ENCODE measurements around the gene TYMP.
A peak's percentile ranks its signal among the peaks of the same experiment; 100 is the strongest.

The TYMP gene

DNA sequence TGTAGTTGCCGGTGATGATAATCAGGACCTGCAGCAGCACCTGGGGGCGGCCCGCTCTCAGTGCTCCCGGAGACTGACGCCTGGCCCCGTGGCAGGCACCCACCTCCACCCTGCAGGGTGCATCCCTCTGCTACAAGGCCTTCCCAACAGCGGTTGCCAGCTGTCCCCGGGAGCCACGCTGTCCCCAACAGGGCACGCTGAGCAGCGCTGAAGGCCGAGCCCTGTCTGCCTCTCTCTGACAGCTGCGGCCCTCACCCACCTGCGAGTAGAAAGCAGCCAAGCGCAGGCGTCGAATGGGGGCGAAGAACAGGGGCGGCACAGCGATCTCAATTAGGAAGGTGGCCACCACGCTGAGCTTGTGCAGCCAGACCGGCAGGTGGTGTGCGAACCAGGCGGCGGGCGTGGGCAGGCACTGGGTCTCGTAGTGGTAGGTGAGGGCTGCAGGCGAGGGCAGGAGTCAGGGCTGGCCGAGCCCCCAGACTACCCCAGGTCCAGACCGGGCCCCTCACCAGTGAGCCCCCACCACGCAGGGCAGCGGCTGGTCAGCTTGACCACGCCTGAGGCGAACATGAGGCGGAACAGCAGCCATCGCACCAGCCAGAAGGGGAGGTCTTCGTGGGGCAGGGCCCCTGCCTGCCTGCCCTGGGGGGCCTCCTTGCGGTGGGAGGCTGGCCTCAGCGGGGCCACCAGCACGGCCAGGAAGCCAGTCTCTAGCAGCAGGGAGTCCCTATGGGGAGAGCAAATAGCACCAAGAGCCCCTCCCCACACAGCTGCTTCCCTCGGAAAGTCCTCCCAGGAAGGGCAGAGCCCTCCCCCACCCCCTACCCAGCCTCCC lies 23.8 kb downstream of the TYMP start:
- Histone ChIP-seq H3K9ac (peak overlapping the region; percentile 81 to 92 (median 89); a peak in 21 of 22 replicates), H3K4me1 (peaks cover 35 to 49% (median 45%) of the 10 kb centered on the region in 10 experiments), H3K4me3 (peak overlapping the region; percentile 81 to 97 (median 92))

GRCh38 chr22:50505276-50505775 lies 24.5 kb downstream of the TYMP start:
- no peak for TF ChIP-seq Cebpa-rat (IDR thresholded peaks at IDR 0.05)
- Histone ChIP-seq H3K27ac (peak overlapping the region in 3 of 11 experiments; percentile 79 to 86 (median 84); a peak in 3 of 22 replicates), H3K9ac (peak overlapping the region in 10 of 11 experiments; percentile 10 to 92 (median 89); a peak in 14 of 22 replicates), H3K4me3 (peak overlapping the region in 4 of 10 experiments; percentile 83 to 97 (median 94); a peak in 3 of 20 replicates), H3K27me3 (no peaks in the 10 kb centered on the region), H4K20me1 (peaks cover 0 to 56% (median 41%) of the 10 kb centered on the region in 11 experiments; a peak in 20 of 22 replicates), H3K4me2 (peak overlapping the region; percentile 85 to 100 (median 99); a peak in 20 of 22 replicates), H3K4me1 (peaks cover 35 to 49% (median 44%) of the 10 kb centered on the region in 10 experiments), H3K9me3 (replicated peaks in 1 of 11) (no peaks in the 10 kb centered on the region), H3K36me3 (peaks cover 21 to 45% (median 35%) of the 10 kb centered on the region in 11 experiments)

More for the DNA sequence above, 23.8 kb downstream of the TYMP start:
- Histone ChIP-seq H3K27me3 (no peaks in the 10 kb centered on the region), H3K36me3 (peaks cover 25 to 51% (median 41%) of the 10 kb centered on the region in 11 experiments), H3K4me2 (peak overlapping the region; percentile 85 to 100 (median 99)), H3K9me3 (replicated peaks in 1 of 11) (no peaks in the 10 kb centered on the region), H3K27ac (peak overlapping the region in 10 of 11 experiments; percentile 22 to 86 (median 80); a peak in 15 of 22 replicates), H4K20me1 (peaks cover 0 to 62% (median 43%) of the 10 kb centered on the region in 11 experiments; a peak in 20 of 22 replicates)
- TF ChIP-seq Cebpa-rat (IDR thresholded peaks at IDR 0.05), result no peak

DNA sequence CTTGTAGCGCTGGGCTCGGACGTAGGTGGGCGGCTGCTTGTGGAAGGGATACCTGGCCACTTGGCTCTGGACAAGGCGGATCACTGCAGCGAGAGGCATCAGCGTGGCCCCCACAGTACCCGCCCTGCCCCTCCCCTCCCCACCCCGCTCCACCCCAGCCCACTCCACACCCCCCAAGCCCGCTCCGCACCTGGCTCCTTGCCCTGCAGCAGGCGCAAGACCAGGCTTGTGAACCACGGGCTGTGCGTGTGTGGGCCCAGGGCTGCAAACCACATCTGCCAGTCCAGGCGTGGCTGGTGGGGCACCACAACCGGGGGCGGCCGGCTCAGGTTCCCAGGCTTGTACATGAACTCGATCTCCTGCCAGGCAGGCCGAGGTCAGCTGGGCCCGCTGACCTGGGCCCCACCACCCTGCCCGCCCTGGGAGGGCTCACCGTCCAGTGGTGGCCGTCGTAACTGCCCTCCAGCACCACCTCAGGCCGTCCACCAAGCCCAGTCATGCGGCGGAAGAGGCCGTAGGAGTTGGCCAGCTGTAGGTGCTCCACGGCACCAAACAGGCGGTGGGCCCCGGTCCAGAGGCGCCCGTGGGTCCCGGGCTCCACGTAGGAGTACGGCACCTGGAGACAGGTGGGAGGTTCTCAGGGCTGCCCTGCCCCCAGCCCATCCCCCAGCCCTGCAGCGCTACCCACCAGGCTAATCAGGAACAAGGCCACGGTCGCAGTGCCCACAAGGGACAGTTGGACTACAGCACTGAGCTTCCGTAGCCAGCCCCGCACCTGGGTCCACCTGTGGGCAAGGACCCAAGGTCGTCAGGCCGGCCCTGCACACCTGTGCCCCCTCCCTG lies 25.2 kb downstream of the TYMP start:
- H4K20me1 ChIP-seq, result peaks cover 0 to 48% (median 38%) of the 10 kb centered on the region in 11 experiments; a peak in 20 of 22 replicates
- TF ChIP-seq Cebpa-rat (IDR thresholded peaks at IDR 0.05), result no peak

DNA sequence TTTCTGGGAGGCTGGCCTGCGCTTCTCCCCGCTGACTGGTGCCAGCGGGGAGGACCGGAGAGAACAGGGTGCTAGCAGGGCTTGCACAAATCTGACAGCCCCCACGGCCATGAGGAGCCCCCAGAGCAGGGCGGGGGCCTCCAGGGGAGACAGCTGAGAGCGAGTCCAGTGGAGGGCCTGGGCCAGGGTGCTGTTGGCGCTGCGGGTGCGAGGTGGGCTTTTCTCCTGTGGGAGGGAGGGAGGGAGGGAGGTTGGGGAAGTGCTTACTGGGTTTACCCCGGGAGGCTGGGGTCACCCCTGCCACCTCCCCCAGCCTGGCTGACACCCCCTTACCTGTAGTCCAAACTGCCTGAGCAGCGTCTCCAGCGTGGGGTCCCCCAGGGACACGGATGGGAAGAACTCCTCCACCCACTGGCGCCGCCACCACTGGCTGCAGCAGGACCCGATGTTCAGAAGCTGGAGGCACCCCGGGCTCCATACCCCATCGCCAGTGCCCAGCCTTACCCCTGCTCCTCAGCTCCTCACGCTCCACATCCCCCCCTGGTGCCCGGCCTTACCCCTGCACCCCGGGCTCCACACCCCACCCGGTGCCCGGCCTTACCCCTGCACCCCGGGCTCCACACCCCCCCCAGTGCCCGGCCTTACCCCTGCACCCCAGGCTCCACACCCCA lies 26.2 kb downstream of the TYMP start:
- Histone ChIP-seq H3K4me1 (peaks cover 26 to 43% (median 36%) of the 10 kb centered on the region in 10 experiments), H4K20me1 (peaks cover 0 to 46% (median 35%) of the 10 kb centered on the region in 11 experiments; a peak in 20 of 22 replicates), H3K36me3 (peaks cover 20 to 37% (median 32%) of the 10 kb centered on the region in 11 experiments), H3K4me2 (no peak overlapping the region), H3K4me3 (no peak overlapping the region), H3K9ac (no peak overlapping the region; a peak in 1 of 22 replicates), H3K27me3 (no peaks in the 10 kb centered on the region), H3K9me3 (replicated peaks in 1 of 11) (no peaks in the 10 kb centered on the region), H3K27ac (no peak overlapping the region)
- TF ChIP-seq Cebpa-rat (IDR thresholded peaks at IDR 0.05), result no peak

More for the DNA sequence above, 25.2 kb downstream of the TYMP start:
- H3K9ac ChIP-seq, result peak overlapping the region in 5 of 11 experiments; percentile 32 to 92 (median 88); a peak in 3 of 22 replicates
- H3K9me3 ChIP-seq (replicated peaks in 1 of 11), result no peaks in the 10 kb centered on the region
- H3K27ac ChIP-seq, result 0 out of 22 replicates have a peak overlapping the region, but pooled peaks of 1 of the 11 experiments have one; percentile 86
- no peak overlapping the region for H3K4me3 ChIP-seq
- peaks cover 29 to 44% (median 37%) of the 10 kb centered on the region in 10 experiments for H3K4me1 ChIP-seq
- no peaks in the 10 kb centered on the region for H3K27me3 ChIP-seq
- H3K36me3 ChIP-seq, result peaks cover 20 to 37% (median 32%) of the 10 kb centered on the region in 11 experiments
- H3K4me2 ChIP-seq, result peak overlapping the region in 7 of 11 experiments; percentile 92 to 100 (median 99); a peak in 8 of 22 replicates

GRCh38 chr22:50502628-50503474 lies 27.0 kb downstream of the TYMP start:
- no peaks in the 10 kb centered on the region for H3K27me3 ChIP-seq
- H3K4me3 ChIP-seq, result no peak overlapping the region
- H3K9me3 ChIP-seq (replicated peaks in 1 of 11), result no peaks in the 10 kb centered on the region
- peaks cover 0 to 46% (median 33%) of the 10 kb centered on the region in 11 experiments; a peak in 20 of 22 replicates for H4K20me1 ChIP-seq
- H3K36me3 ChIP-seq, result peaks cover 20 to 37% (median 32%) of the 10 kb centered on the region in 11 experiments
- H3K27ac ChIP-seq, result no peak overlapping the region
- H3K4me2 ChIP-seq, result no peak overlapping the region
- peak overlapping the region in 5 of 11 experiments; percentile 6 to 44 (median 26); a peak in 6 of 22 replicates for H3K9ac ChIP-seq
- H3K4me1 ChIP-seq, result peaks cover 29 to 48% (median 42%) of the 10 kb centered on the region in 10 experiments
- no peak for TF ChIP-seq Cebpa-rat (IDR thresholded peaks at IDR 0.05)

DNA sequence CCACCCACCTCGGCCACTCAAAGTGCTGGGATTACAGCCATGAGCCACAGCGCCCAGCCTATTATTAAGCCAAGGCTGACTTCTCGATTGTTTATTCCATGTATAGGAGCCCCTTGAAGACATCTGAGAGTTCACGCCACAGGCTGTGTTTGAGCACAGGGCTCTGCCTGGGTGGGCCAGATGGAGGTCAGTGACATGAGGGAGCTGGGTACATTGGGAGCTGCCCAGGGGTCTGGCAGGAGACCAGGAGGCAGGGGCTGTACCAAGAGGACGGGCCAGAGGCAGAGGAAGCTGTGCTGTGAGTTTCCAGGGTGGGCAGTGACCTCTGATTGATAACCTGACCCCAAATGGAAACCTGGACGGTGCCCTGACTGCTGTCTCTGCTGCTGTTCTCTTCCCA lies 27.7 kb downstream of the TYMP start:
- Histone ChIP-seq H4K20me1 (peaks cover 0 to 46% (median 32%) of the 10 kb centered on the region in 11 experiments; a peak in 20 of 22 replicates), H3K4me1 (peaks cover 29 to 50% (median 45%) of the 10 kb centered on the region in 10 experiments), H3K9ac (peak overlapping the region in 3 of 11 experiments; percentile 6 to 44 (median 28); a peak in 4 of 22 replicates), H3K27me3 (no peaks in the 10 kb centered on the region), H3K36me3 (peaks cover 20 to 37% (median 32%) of the 10 kb centered on the region in 11 experiments), H3K4me2 (no peak overlapping the region), H3K9me3 (replicated peaks in 1 of 11) (no peaks in the 10 kb centered on the region), H3K4me3 (no peak overlapping the region), H3K27ac (no peak overlapping the region)
- TF ChIP-seq Cebpa-rat (IDR thresholded peaks at IDR 0.05), result no peak

GRCh38 chr22:50500452-50500851 lies 29.4 kb downstream of the TYMP start:
- Histone ChIP-seq H3K36me3 (peaks cover 15 to 30% (median 26%) of the 10 kb centered on the region in 11 experiments), H3K9me3 (replicated peaks in 1 of 11) (no peaks in the 10 kb centered on the region), H3K9ac (no peak overlapping the region), H3K4me2 (no peak overlapping the region), H3K27ac (no peak overlapping the region), H4K20me1 (peaks cover 0 to 30% (median 16%) of the 10 kb centered on the region in 11 experiments; a peak in 18 of 22 replicates), H3K27me3 (no peaks in the 10 kb centered on the region), H3K4me3 (no peak overlapping the region), H3K4me1 (peaks cover 13 to 50% (median 41%) of the 10 kb centered on the region in 10 experiments)
- no peak for TF ChIP-seq Cebpa-rat (IDR thresholded peaks at IDR 0.05)
